Smooth muscle cell (in vitro differentiated cells): ENCODE measurements around the gene MAML1. TPM values are rescaled to one million over a fixed set of nuclear protein-coding genes. Genes with fewer than 3 reads are reported as not detected.

ENCODE experiments used
- DNase-seq: peaks from one replicate; lab custom pipeline; 2025; ENCODE audit not compliant: unreplicated experiment; lab: John Stamatoyannopoulos, UW
- H2AFZ ChIP-seq: fragments of 200-600 bp; sonication (generic); 2 replicates; pipeline ENCODE4 v1.6.0; 2016; ENCODE audit warnings: antibody characterized with exemption, low read depth, mild to moderate bottlenecking
- H3F3A ChIP-seq: fragments of 200-600 bp; sonication (generic); 2 replicates; pipeline ENCODE4 v1.6.0; 2017; ENCODE audit warnings: antibody characterized with exemption, low read depth
- H3K27ac ChIP-seq: fragments of 200-600 bp; sonication (generic); 2 replicates; pipeline ENCODE4 v1.5.1; 2016; ENCODE audit warnings: low read depth, mild to moderate bottlenecking
- H3K27me3 ChIP-seq: fragments of 200-600 bp; sonication (generic); 2 replicates; pipeline ENCODE4 v1.6.1; 2016; ENCODE audit warnings: low read depth, mild to moderate bottlenecking
- H3K36me3 ChIP-seq: fragments of 200-600 bp; sonication (generic); 2 replicates; pipeline ENCODE4 v1.5.1; 2016; ENCODE audit warnings: low read depth
- H3K4me1 ChIP-seq: fragments of 200-600 bp; sonication (generic); 2 replicates; pipeline ENCODE4 v1.5.1; 2016; ENCODE audit warnings: low read depth
- H3K4me2 ChIP-seq: fragments of 200-600 bp; sonication (generic); 2 replicates; pipeline ENCODE4 v1.6.0; 2016; ENCODE audit warnings: mild to moderate bottlenecking
- H3K4me3 ChIP-seq: fragments of 200-600 bp; sonication (generic); 2 replicates; pipeline ENCODE4 v1.5.1; 2016; ENCODE audit warnings: mild to moderate bottlenecking
- H3K79me2 ChIP-seq: fragments of 200-600 bp; sonication (generic); 2 replicates; pipeline ENCODE4 v1.6.0; 2016; ENCODE audit warnings: low read depth, mild to moderate bottlenecking
- H3K9ac ChIP-seq: fragments of 200-600 bp; sonication (generic); 2 replicates; pipeline ENCODE4 v1.6.0; 2016; ENCODE audit warnings: low read depth
- H3K9me3 ChIP-seq: fragments of 200-600 bp; sonication (generic); replicated peaks from 2 replicates; pipeline ENCODE4 v1.5.1; 2016; ENCODE audit warnings: low read depth
- H4K20me1 ChIP-seq: fragments of 200-600 bp; sonication (generic); 2 replicates; pipeline ENCODE4 v1.6.0; 2016; ENCODE audit warnings: low read depth
- CTCF ChIP-seq: fragments of 200-600 bp; sonication (generic); IDR thresholded peaks from 2 replicates; pipeline ENCODE4 v1.5.1; 2017; ENCODE audit warnings: borderline replicate concordance, mild to moderate bottlenecking, antibody characterized with exemption; ENCODE audit not compliant: insufficient read depth, poor library complexity, severe bottlenecking
- WGBS: methylation state at CpG from one replicate; pipeline ENCODE4 v1.1.7; 2016; ENCODE audit warnings: low lambda C conversion rate; 5-methylcytosine and 5-hydroxymethylcytosine counted together
- polyA plus RNA-seq: library from polyadenylated mRNA; unstranded; fragments of >200 nt; fragmentation: Nextera tagmentation; extraction: Ambion mirVana; gene quantifications from 2 replicates; pipeline ENCODE4 v1.2.1, GENCODE V29; 2016
- total RNA-seq: library from RNA; depleted of rRNA; stranded (reverse); fragments of >200 nt; gene quantifications from 2 replicates; pipeline ENCODE4 v1.2.3, GENCODE V29; 2014

The MAML1 gene
- total and polyA plus RNA-seq, 2 experiments from 2014 or later = 9.9 to 11.5 TPM

- Histone ChIP-seq H3K79me2 (peaks cover 5% of the 10 kb centered on the region), H3K27ac (no peak overlapping the region), H3F3A (no peaks in the 10 kb centered on the region), H3K36me3 (no peaks in the 10 kb centered on the region), H3K4me3 (no peak overlapping the region), H3K4me1 (no peaks in the 10 kb centered on the region), H3K27me3 (no peaks in the 10 kb centered on the region), H2AFZ (no peak overlapping the region), H4K20me1 (peaks cover 3% of the 10 kb centered on the region), H3K4me2 (no peak overlapping the region), H3K9ac (no peak overlapping the region), H3K9me3 (no peaks in the 10 kb centered on the region)
- TF ChIP-seq CTCF = no peak
- 67% methylated on average over 7 of the region's 7 CpGs for WGBS
- no peak for DNase-seq
These were observed 47.7 kb downstream of the MAML1 start for GRCh38 chr5:179780362-179780761.

- H3K4me3 ChIP-seq = no peak overlapping the region
- peaks cover 3% of the 10 kb centered on the region for H4K20me1 ChIP-seq
- no peak for DNase-seq
- no peak overlapping the region for H3K27ac ChIP-seq
- WGBS = 79% methylated on average over 4 of the region's 4 CpGs
- H3K4me2 ChIP-seq = no peak overlapping the region
- no peaks in the 10 kb centered on the region for H3K36me3 ChIP-seq
- no peaks in the 10 kb centered on the region for H3K27me3 ChIP-seq
- no peak overlapping the region for H2AFZ ChIP-seq
- no peaks in the 10 kb centered on the region for H3K4me1 ChIP-seq
- no peaks in the 10 kb centered on the region for H3K9me3 ChIP-seq
- H3K9ac ChIP-seq = no peak overlapping the region
- no peaks in the 10 kb centered on the region for H3K79me2 ChIP-seq
- H3F3A ChIP-seq = no peaks in the 10 kb centered on the region
- no peak for TF ChIP-seq CTCF
These were observed 49.2 kb downstream of the MAML1 start for GRCh38 chr5:179781846-179782245.

- Histone ChIP-seq H3K4me1 (no peaks in the 10 kb centered on the region), H3K36me3 (no peaks in the 10 kb centered on the region), H3K9ac (no peak overlapping the region), H3F3A (no peaks in the 10 kb centered on the region), H3K4me3 (no peak overlapping the region), H2AFZ (no peak overlapping the region), H3K79me2 (no peaks in the 10 kb centered on the region), H3K4me2 (no peak overlapping the region), H3K9me3 (no peaks in the 10 kb centered on the region), H3K27ac (no peak overlapping the region), H4K20me1 (peaks cover 3% of the 10 kb centered on the region), H3K27me3 (no peaks in the 10 kb centered on the region)
- TF ChIP-seq CTCF = no peak
- WGBS = 95% methylated on average over 9 of the region's 9 CpGs
- no peak for DNase-seq
These were observed 50.5 kb downstream of the MAML1 start for GRCh38 chr5:179783128-179783527.

GRCh38 chr5:179786861-179787260 lies 54.2 kb downstream of the MAML1 start:
- Histone ChIP-seq H3K4me1 (no peaks in the 10 kb centered on the region), H2AFZ (no peak overlapping the region), H3K9me3 (no peaks in the 10 kb centered on the region), H3K4me3 (no peak overlapping the region), H3K27ac (no peak overlapping the region), H3K36me3 (no peaks in the 10 kb centered on the region), H3K4me2 (no peak overlapping the region), H4K20me1 (no peaks in the 10 kb centered on the region), H3K9ac (no peak overlapping the region), H3K27me3 (no peaks in the 10 kb centered on the region), H3K79me2 (no peaks in the 10 kb centered on the region), H3F3A (no peaks in the 10 kb centered on the region)
- no peak for DNase-seq
- WGBS = 94% methylated on average over 12 of the region's 12 CpGs
- TF ChIP-seq CTCF = no peak
